Neural progenitor cell (in vitro differentiated cells): ENCODE measurements around the gene GNAZ. TPM values are rescaled to one million over a fixed set of nuclear protein-coding genes. Genes with fewer than 3 reads are reported as not detected.

Experiments
- DNase-seq: peaks from one replicate; pipeline ENCODE4 v3.0.0-alpha.2; 2016; ENCODE audit warnings: low spot score
- H2AFZ ChIP-seq: fragments of 200-600 bp; sonication (generic); replicated peaks from 2 replicates; pipeline ENCODE4 v1.6.1; 2016; ENCODE audit warnings: antibody characterized with exemption
- H3F3A ChIP-seq: fragments of 200-600 bp; sonication (generic); 2 replicates; pipeline ENCODE4 v1.6.1; 2016; ENCODE audit warnings: antibody characterized with exemption, low read depth
- H3K27ac ChIP-seq: fragments of 200-600 bp; sonication (generic); 2 replicates; pipeline ENCODE4 v1.5.1; 2016; ENCODE audit warnings: mild to moderate bottlenecking
- H3K27me3 ChIP-seq: fragments of 200-600 bp; sonication (generic); 2 replicates; pipeline ENCODE4 v1.6.1; 2016; ENCODE audit warnings: mild to moderate bottlenecking, moderate library complexity
- H3K36me3 ChIP-seq: fragments of 200-600 bp; sonication (generic); 2 replicates; pipeline ENCODE4 v1.5.1; 2016
- H3K4me1 ChIP-seq: fragments of 200-600 bp; sonication (generic); 2 replicates; pipeline ENCODE4 v1.6.1; 2016; ENCODE audit warnings: mixed run types
- H3K4me2 ChIP-seq: fragments of 200-600 bp; sonication (generic); 2 replicates; pipeline ENCODE4 v1.6.1; 2016
- H3K4me3 ChIP-seq: fragments of 200-600 bp; sonication (generic); 2 replicates; pipeline ENCODE4 v1.5.1; 2016
- H3K79me2 ChIP-seq: fragments of 200-600 bp; sonication (generic); 2 replicates; pipeline ENCODE4 v1.6.1; 2016; ENCODE audit warnings: low read depth
- H3K9ac ChIP-seq: fragments of 200-600 bp; sonication (generic); 2 replicates; pipeline ENCODE4 v1.6.1; 2016
- H3K9me3 ChIP-seq: fragments of 200-600 bp; sonication (generic); 2 replicates; pipeline ENCODE4 v1.5.1; 2016; ENCODE audit warnings: low read depth
- H4K20me1 ChIP-seq: fragments of 200-600 bp; sonication (generic); 2 replicates; pipeline ENCODE4 v1.6.1; 2016; ENCODE audit warnings: low read depth
- H3K27ac Mint-ChIP-seq: 3 replicates; pipeline ENCODE4 v1.8.0; 2021; ENCODE audit warnings: mixed read lengths
- H3K27me3 Mint-ChIP-seq: 2 replicates; pipeline ENCODE4 v1.8.0; 2022; ENCODE audit warnings: low read depth, mild to moderate bottlenecking, inconsistent platforms, moderate library complexity, mixed read lengths; ENCODE audit not compliant: insufficient read depth
- H3K36me3 Mint-ChIP-seq: 3 replicates; pipeline ENCODE4 v1.8.0; 2021; ENCODE audit warnings: mixed read lengths
- H3K4me1 Mint-ChIP-seq: 3 replicates; pipeline ENCODE4 v1.8.0; 2021; ENCODE audit warnings: mixed read lengths
- H3K4me3 Mint-ChIP-seq: 3 replicates; pipeline ENCODE4 v1.8.0; 2021; ENCODE audit warnings: mild to moderate bottlenecking, moderate library complexity, mixed read lengths
- H3K9me3 Mint-ChIP-seq: 3 replicates; pipeline ENCODE4 v1.8.0; 2020; ENCODE audit warnings: mixed read lengths
- EZH2 ChIP-seq: fragments of 200-600 bp; sonication (generic); IDR thresholded peaks from 2 replicates; pipeline ENCODE4 v1.6.1; 2017; ENCODE audit warnings: antibody characterized with exemption, mild to moderate bottlenecking, moderate library complexity
- EZH2phosphoT487 ChIP-seq: fragments of 200-600 bp; sonication (generic); IDR thresholded peaks from 2 replicates; pipeline ENCODE4 v1.6.1; 2017; ENCODE audit warnings: antibody characterized with exemption
- total RNA-seq: library from RNA; depleted of rRNA; stranded (reverse); fragments of >200 nt; gene quantifications from 2 replicates; pipeline ENCODE4 v1.2.3, GENCODE V29; 2015; ENCODE audit warnings: low replicate concordance
- TF ChIP-seq, protein P1 (sequence below): fragments of 200-600 bp; sonication (generic); IDR thresholded peaks from 2 replicates; pipeline ENCODE4 v1.5.1; 2017; ENCODE audit warnings: antibody characterized with exemption, mild to moderate bottlenecking

Gene GNAZ
- total RNA-seq, 1 donor from 2014 or later, result 16.5 TPM

- H3K36me3 Mint-ChIP-seq, result no peaks in the 10 kb centered on the region
- peaks cover 14% of the 10 kb centered on the region for H3K27me3 Mint-ChIP-seq
Observed at GRCh38 chr22:23065069-23065451, 5.3 kb upstream of the GNAZ start.

DNA sequence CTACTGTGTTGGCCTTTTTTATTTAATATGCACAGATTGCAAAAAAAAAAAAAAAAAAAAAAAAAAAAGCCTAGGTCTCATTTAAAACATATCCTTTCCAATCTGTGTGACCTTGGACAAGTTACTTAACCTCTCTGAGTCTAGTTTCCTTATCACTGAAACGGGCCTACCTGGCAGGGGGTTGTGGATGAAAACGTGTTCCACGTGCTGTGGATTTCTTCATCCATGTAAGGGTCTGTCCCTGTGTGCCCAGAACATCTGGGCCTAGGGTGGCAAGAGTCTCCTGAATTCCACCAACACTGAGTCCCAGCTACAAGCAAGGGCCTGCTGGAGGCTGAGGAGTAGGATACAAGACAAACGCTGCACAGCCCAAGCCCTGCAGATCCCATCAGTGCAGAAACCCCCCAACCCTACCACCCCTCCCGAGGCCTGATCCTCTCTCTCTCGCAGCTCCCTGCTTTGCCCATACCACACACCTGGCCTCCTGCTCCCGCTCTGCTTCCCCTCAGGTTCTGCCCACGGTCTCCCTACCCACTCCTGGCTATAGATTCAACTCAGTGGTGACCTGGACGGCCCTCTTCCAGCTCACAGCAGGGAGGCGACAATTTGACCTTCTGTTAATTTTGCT lies 4.7 kb upstream of the GNAZ start:
- Histone ChIP-seq H3F3A (peaks cover 3% of the 10 kb centered on the region), H3K4me2 (no peak overlapping the region), H3K9ac (no peak overlapping the region), H3K4me3 (no peak overlapping the region), H4K20me1 (peaks cover 2% of the 10 kb centered on the region), H3K79me2 (no peaks in the 10 kb centered on the region), H3K9me3 (no peaks in the 10 kb centered on the region), H3K36me3 (no peaks in the 10 kb centered on the region), H3K27ac (no peak overlapping the region), H2AFZ (no peak overlapping the region), H3K4me1 (no peaks in the 10 kb centered on the region), H3K27me3 (peaks cover 26% of the 10 kb centered on the region)
- no peaks in the 10 kb centered on the region for H3K36me3 Mint-ChIP-seq
- H3K4me3 Mint-ChIP-seq, result peak overlapping the region; percentile 42
- no peaks in the 10 kb centered on the region for H3K9me3 Mint-ChIP-seq
- H3K27me3 Mint-ChIP-seq, result peaks cover 13% of the 10 kb centered on the region
- TF ChIP-seq, protein P1, sequence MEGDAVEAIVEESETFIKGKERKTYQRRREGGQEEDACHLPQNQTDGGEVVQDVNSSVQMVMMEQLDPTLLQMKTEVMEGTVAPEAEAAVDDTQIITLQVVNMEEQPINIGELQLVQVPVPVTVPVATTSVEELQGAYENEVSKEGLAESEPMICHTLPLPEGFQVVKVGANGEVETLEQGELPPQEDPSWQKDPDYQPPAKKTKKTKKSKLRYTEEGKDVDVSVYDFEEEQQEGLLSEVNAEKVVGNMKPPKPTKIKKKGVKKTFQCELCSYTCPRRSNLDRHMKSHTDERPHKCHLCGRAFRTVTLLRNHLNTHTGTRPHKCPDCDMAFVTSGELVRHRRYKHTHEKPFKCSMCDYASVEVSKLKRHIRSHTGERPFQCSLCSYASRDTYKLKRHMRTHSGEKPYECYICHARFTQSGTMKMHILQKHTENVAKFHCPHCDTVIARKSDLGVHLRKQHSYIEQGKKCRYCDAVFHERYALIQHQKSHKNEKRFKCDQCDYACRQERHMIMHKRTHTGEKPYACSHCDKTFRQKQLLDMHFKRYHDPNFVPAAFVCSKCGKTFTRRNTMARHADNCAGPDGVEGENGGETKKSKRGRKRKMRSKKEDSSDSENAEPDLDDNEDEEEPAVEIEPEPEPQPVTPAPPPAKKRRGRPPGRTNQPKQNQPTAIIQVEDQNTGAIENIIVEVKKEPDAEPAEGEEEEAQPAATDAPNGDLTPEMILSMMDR, result no peak
- TF ChIP-seq EZH2phosphoT487, result no peak
- TF ChIP-seq EZH2, result no peak
- peak overlapping the region; percentile 81 for H3K27ac Mint-ChIP-seq
- DNase-seq, result no peak
- H3K4me1 Mint-ChIP-seq, result peaks cover 12% of the 10 kb centered on the region

More at GRCh38 chr22:23065069-23065451, 5.3 kb upstream of the GNAZ start:
- Histone ChIP-seq H4K20me1 (no peaks in the 10 kb centered on the region), H3K4me2 (no peak overlapping the region), H3K36me3 (no peaks in the 10 kb centered on the region), H3K4me3 (no peak overlapping the region), H3K27me3 (peaks cover 26% of the 10 kb centered on the region), H3K9me3 (no peaks in the 10 kb centered on the region), H3F3A (peaks cover 3% of the 10 kb centered on the region), H3K27ac (no peak overlapping the region), H3K9ac (no peak overlapping the region), H3K4me1 (no peaks in the 10 kb centered on the region), H2AFZ (no peak overlapping the region), H3K79me2 (no peaks in the 10 kb centered on the region)
- no peak overlapping the region for H3K4me3 Mint-ChIP-seq
- DNase-seq, result no peak
- H3K9me3 Mint-ChIP-seq, result no peaks in the 10 kb centered on the region
- peaks cover 12% of the 10 kb centered on the region for H3K4me1 Mint-ChIP-seq
- TF ChIP-seq EZH2, result no peak
- TF ChIP-seq, protein P1, result no peak
- H3K27ac Mint-ChIP-seq, result no peak overlapping the region

DNA sequence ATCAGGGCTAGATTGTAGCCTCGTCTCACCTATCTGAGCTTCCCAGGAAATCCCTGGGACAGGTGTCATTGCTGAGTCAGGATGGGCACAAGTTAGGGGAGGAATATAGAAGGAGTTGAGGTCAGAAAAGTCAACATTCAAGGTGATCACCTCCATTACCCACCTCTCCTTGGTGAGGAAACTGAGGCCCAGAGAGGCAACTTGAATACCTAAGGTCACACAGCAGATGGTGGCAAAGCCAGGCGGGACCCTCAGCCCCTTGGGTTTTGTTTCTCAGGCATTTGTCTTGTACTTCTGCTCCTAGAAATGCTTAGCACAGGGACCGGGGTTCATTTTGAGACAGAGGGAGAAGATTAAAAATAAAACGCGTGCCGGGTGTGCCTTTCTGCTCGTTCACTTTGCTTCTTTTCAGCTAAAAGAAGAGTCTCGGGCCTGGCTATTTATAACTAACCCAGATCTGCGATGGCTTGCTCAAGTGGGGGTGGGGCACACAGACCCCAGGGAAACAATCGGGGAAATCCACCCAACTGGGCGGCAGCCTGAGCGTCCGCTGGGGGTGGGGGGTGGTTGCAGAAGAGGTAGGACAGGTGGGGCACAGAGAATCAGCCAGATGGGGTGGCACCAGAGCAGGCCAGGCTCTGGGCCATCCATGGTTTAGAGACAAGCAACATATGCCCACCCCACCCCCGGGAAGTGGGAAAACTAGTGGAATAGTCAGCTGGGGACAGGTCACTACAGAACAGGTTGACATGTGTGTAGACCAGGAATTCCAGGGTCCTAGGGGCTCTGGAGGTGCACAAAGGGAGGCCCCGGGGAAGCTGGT lies 3.9 kb upstream of the GNAZ start:
- H3K27ac ChIP-seq, result no peak overlapping the region
- no peak for DNase-seq
- Mint-ChIP-seq H3K27ac (peak overlapping the region; percentile 35), H3K36me3 (no peaks in the 10 kb centered on the region), H3K4me3 (peak overlapping the region; percentile 42), H3K27me3 (peaks cover 12% of the 10 kb centered on the region), H3K9me3 (no peaks in the 10 kb centered on the region), H3K4me1 (peaks cover 16% of the 10 kb centered on the region)
- no peak overlapping the region for H3K9ac ChIP-seq
- H3K4me1 ChIP-seq, result peaks cover 2% of the 10 kb centered on the region
- TF ChIP-seq, protein P1, result no peak
- TF ChIP-seq EZH2 (no peak), EZH2phosphoT487 (no peak)
- peaks cover 28% of the 10 kb centered on the region for H3K27me3 ChIP-seq
- H2AFZ ChIP-seq, result no peak overlapping the region
- H4K20me1 ChIP-seq, result peaks cover 10% of the 10 kb centered on the region
- H3K4me2 ChIP-seq, result no peak overlapping the region
- H3K9me3 ChIP-seq, result no peaks in the 10 kb centered on the region
- no peak overlapping the region for H3K4me3 ChIP-seq
- peaks cover 5% of the 10 kb centered on the region for H3K79me2 ChIP-seq
- no peaks in the 10 kb centered on the region for H3K36me3 ChIP-seq
- H3F3A ChIP-seq, result peaks cover 3% of the 10 kb centered on the region
